Measurements from ENCODE around the gene HNRNPA3. TPM values are rescaled to one million over a fixed set of nuclear protein-coding genes. Genes with fewer than 3 reads are reported as not detected.

Gene HNRNPA3
- total and polyA plus RNA-seq, 10 of the 15 experiments (the other 5 are each of a cell fraction or from before 2014, with no cell fraction given): 40.4 to 343 (median 206) TPM

GRCh38 chr2:177211169-177211568 lies 1.4 kb upstream of the HNRNPA3 start:
- POLR2A ChIA-PET: interaction anchor here (1.0 to 1.7 kb wide), 10 partner anchors 15 to 78 kb away, joined by 3 to 31 read pairs (median 6); partner anchors contain the start of gene NFE2L2
- Histone ChIP-seq H3K27ac (ENCODE audit: control insufficient read depth, insufficient read depth) (peak overlapping the region; percentile 100), H3K4me3 (peak overlapping the region; percentile 74), H3K4me2 (ENCODE audit: control insufficient read depth, insufficient read depth) (peak overlapping the region; percentile 91), H3K9ac (ENCODE audit: control insufficient read depth, insufficient read depth, low read length) (peak overlapping the region; percentile 98), H3K9me3 (replicated peaks; ENCODE audit: control insufficient read depth, insufficient read depth, low read length) (no peaks in the 10 kb centered on the region; the same call in 2 of the 3 replicates), H3K79me2 (ENCODE audit: control insufficient read depth, insufficient read depth, low read length) (peaks cover 52% of the 10 kb centered on the region), H3K27me3 (replicated peaks in 1 of 2; ENCODE audit: control insufficient read depth in 2 of 2, insufficient read depth in 2 of 2, low read length in 1 of 2) (no peaks in the 10 kb centered on the region), H4K20me1 (ENCODE audit: control insufficient read depth, insufficient read depth) (peaks cover 11% of the 10 kb centered on the region), H2AFZ (ENCODE audit: control insufficient read depth, low read depth, low read length) (no peak overlapping the region; the same call in none of the 2 replicates), H3K4me1 (ENCODE audit: control insufficient read depth, insufficient read depth, low read length) (peaks cover 14% of the 10 kb centered on the region), H3K36me3 (ENCODE audit: control insufficient read depth in 2 of 2, insufficient read depth in 2 of 2, low read length in 1 of 2) (peaks cover 0 to 6% of the 10 kb centered on the region in 2 experiments; a peak in 1 of 4 replicates)
- SMC1A ChIA-PET (ENCODE audit: uncharacterized antibody, unreplicated experiment): interaction anchor here (0.8 to 1.7 kb wide), 17 partner anchors 13 to 60 kb away, joined by 3 to 25 read pairs (median 4); no protein-coding TSS in a partner anchor
- no peak for FAIRE-seq
- WGBS (ENCODE audit: insufficient coverage, insufficient replicate concordance, low lambda C conversion rate, missing lambda C conversion rate): 52% methylated on average over 7 of the region's 7 CpGs
- CTCF ChIA-PET: interaction anchor here (0.9 to 1.7 kb wide), 7 partner anchors 10 to 75 kb away, joined by 3 to 24 read pairs (median 8); no protein-coding TSS in a partner anchor
- RAD21 ChIA-PET (ENCODE audit: unreplicated experiment): interaction anchor here (0.7 to 1.7 kb wide), 8 partner anchors 13 to 71 kb away, joined by 3 to 31 read pairs (median 8); partner anchors contain the start of gene NFE2L2
- in situ Hi-C loops (cut with MboI) (loop anchor here (5.0 kb wide), 1 partner anchor 44 kb away; no protein-coding TSS in a partner anchor), intact Hi-C loops (cut with micrococcal nuclease; ENCODE audit: unreplicated experiment) (no loop called here)
- DNase-seq (ENCODE audit: low read depth, low spot score): no peak
- no TSS peak for BruUV-seq (replicated peaks)
- no peak for ATAC-seq
- no peak for TF ChIP-seq ETV6 (conservative IDR thresholded peaks at IDR 0.05 in 1 of 2, IDR thresholded peaks at IDR 0.05 in 1 of 2; ENCODE audit: borderline replicate concordance in 1 of 2, low read depth in 1 of 2)
- TF ChIP-seq, protein P1, sequence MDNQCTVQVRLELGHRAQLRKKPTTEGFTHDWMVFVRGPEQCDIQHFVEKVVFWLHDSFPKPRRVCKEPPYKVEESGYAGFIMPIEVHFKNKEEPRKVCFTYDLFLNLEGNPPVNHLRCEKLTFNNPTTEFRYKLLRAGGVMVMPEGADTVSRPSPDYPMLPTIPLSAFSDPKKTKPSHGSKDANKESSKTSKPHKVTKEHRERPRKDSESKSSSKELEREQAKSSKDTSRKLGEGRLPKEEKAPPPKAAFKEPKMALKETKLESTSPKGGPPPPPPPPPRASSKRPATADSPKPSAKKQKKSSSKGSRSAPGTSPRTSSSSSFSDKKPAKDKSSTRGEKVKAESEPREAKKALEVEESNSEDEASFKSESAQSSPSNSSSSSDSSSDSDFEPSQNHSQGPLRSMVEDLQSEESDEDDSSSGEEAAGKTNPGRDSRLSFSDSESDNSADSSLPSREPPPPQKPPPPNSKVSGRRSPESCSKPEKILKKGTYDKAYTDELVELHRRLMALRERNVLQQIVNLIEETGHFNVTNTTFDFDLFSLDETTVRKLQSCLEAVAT (IDR thresholded peaks at IDR 0.05): peak; percentile 80
